Measurements from ENCODE around the gene XIRP2. TPM values are rescaled to one million over a fixed set of nuclear protein-coding genes. Genes with fewer than 3 reads are reported as not detected.

Gene XIRP2
- total and polyA plus RNA-seq, 2 of the 4 experiments (the other 2 are of a cell fraction): 0.05 to 0.18 TPM

DNA sequence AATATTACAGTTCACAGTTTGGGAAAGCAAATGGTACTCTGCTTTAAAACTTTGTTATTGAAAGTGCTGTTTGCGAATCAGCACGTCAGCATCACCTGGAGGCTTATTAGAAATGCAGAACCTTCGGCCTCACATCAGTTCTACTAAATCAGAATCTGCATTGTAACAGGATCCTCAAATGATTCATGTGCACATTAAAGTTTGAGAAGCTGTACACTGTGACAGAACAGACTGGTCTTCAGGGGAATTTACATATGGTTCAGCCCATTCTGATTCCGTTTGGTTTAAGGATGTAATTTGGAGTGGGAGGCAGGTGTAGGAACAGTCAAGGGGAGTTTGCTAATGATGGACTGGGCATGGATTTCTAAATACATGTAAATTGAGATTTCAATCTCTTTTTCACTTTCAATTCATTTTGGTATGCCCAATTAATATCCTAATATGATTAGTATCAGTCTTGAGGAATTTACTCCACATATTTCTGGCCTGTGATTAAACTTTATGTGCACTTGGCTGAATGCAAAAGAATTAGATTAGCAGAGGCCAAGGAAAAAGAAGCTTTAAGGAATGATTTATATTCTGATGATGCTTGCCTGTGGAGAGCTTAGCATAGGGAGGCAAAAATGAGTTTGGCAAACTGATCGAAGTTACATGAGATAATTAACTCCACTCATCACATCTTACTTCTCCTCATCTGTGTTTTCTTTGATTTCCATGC lies 248.8 kb downstream of the XIRP2 start:
- Histone ChIP-seq H3K27ac (ENCODE audit: insufficient read depth, low read length) (no peak overlapping the region), H2BK15ac (ENCODE audit: low read depth, low read length) (peak overlapping the region; percentile 50; the same call in 2 of the 3 replicates), H3K9ac (ENCODE audit: low read depth, low read length) (no peak overlapping the region), H3K9me3 (ENCODE audit: control insufficient read depth, insufficient read depth, low read length) (no peaks in the 10 kb centered on the region), H4K20me1 (ENCODE audit: insufficient read depth, low read length) (no peaks in the 10 kb centered on the region), H3K79me1 (ENCODE audit: low read depth in 1 of 2, low read length in 2 of 2) (no peaks in the 10 kb centered on the region), H2AK5ac (ENCODE audit: low read depth, low read length) (peak overlapping the region; percentile 76; the same call in 1 of the 2 replicates), H3K4me2 (ENCODE audit: low read depth, low read length) (peak overlapping the region; percentile 47; the same call in 1 of the 2 replicates), H3K56ac (ENCODE audit: extremely low read depth, insufficient read depth, low read length) (no peak overlapping the region; the same call in 1 of the 2 replicates), H3K14ac (replicated peaks; ENCODE audit: low read depth, low read length) (peak overlapping the region; percentile 59), H2AFZ (replicated peaks; ENCODE audit: low read length, poor library complexity) (no peak overlapping the region), H3K4me1 (ENCODE audit: control insufficient read depth, insufficient read depth, low read length) (peaks cover 11% of the 10 kb centered on the region), H3K4ac (ENCODE audit: low read depth, low read length) (peak overlapping the region; percentile 74), H3K9me1 (ENCODE audit: insufficient read depth, low read length) (peaks cover 2% of the 10 kb centered on the region; the same call in 1 of the 2 replicates), H3K4me3 (ENCODE audit: insufficient read depth, low read depth, low read length) (no peak overlapping the region), H4K8ac (ENCODE audit: low read depth in 2 of 2, low read length in 2 of 2) (peak overlapping the region; percentile 11 to 24; a peak in 3 of 4 replicates), H2BK20ac (ENCODE audit: low read depth, low read length) (peak overlapping the region; percentile 72), H4K91ac (ENCODE audit: insufficient read depth, low read depth, low read length) (no peak overlapping the region), H3K27me3 (ENCODE audit: control insufficient read depth, insufficient read depth, low read length) (no peaks in the 10 kb centered on the region), H2BK5ac (ENCODE audit: low read depth, low read length, poor library complexity, severe bottlenecking) (peak overlapping the region; percentile 5), H2AK9ac (replicated peaks; ENCODE audit: low read depth, low read length, poor library complexity) (no peak overlapping the region), H3K36me3 (ENCODE audit: control insufficient read depth, insufficient read depth, low read length) (no peaks in the 10 kb centered on the region), H3K18ac (ENCODE audit: low read depth, low read length) (peak overlapping the region; percentile 93; the same call in 1 of the 2 replicates), H2BK120ac (ENCODE audit: low read depth, low read length) (peak overlapping the region; percentile 86), H3K23ac (ENCODE audit: low read depth, low read length) (peak overlapping the region; percentile 36; the same call in 1 of the 2 replicates), H4K5ac (ENCODE audit: low read depth, low read length) (peak overlapping the region; percentile 51; the same call in 1 of the 2 replicates)
- BruUV-seq (replicated peaks): no TSS peak
- intact Hi-C loops (cut with micrococcal nuclease): no loop called here
- dilution Hi-C loops (cut with HindIII; ENCODE audit: low sequenced_read_pairs, unreplicated experiment): no loop called here
- WGBS, 2 experiments (ENCODE audit: extremely low coverage in 2 of 2, insufficient read length in 1 of 2): 81% methylated on average over 3 of the region's 5 CpGs; no CpG with 5 or more reads in 1 of the 2 experiments
- in situ Hi-C loops (cut with MboI; ENCODE audit: low sequenced_read_pairs): no loop called here
- DNase-seq: peak; percentile 28
- ChIA-PET POLR2A (ENCODE audit: unreplicated experiment) (no interaction called here), CTCF (interaction anchor here (0.6 kb wide), 1 partner anchor 75 kb away, joined by 3 read pairs; no protein-coding TSS in a partner anchor)
- TF ChIP-seq BHLHE40 (IDR thresholded peaks at IDR 0.05; ENCODE audit: low read depth, low read length) (no peak), RFX5 (IDR thresholded peaks at IDR 0.05; ENCODE audit: low read depth, low read length) (no peak), CHD1 (IDR thresholded peaks at IDR 0.05; ENCODE audit: low read depth, low read length) (no peak), POLR2A (IDR thresholded peaks at IDR 0.05; ENCODE audit: low read depth, low read length) (no peak), MXI1 (IDR thresholded peaks at IDR 0.05; ENCODE audit: borderline replicate concordance, low read depth, low read length) (no peak), FOS (IDR thresholded peaks at IDR 0.05; ENCODE audit: low read depth, low read length) (no peak), CEBPB (IDR thresholded peaks at IDR 0.05; ENCODE audit: low read depth, low read length) (no peak), MAFK (IDR thresholded peaks at IDR 0.05; ENCODE audit: low read depth, low read length) (no peak), RAD21 (IDR thresholded peaks at IDR 0.05; ENCODE audit: low read length) (no peak)
- TF ChIP-seq, protein P1, sequence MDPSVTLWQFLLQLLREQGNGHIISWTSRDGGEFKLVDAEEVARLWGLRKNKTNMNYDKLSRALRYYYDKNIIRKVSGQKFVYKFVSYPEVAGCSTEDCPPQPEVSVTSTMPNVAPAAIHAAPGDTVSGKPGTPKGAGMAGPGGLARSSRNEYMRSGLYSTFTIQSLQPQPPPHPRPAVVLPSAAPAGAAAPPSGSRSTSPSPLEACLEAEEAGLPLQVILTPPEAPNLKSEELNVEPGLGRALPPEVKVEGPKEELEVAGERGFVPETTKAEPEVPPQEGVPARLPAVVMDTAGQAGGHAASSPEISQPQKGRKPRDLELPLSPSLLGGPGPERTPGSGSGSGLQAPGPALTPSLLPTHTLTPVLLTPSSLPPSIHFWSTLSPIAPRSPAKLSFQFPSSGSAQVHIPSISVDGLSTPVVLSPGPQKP (IDR thresholded peaks at IDR 0.05; ENCODE audit: borderline replicate concordance, low read depth, low read length): no peak
- ATAC-seq (ENCODE audit: low read depth): no peak
